Stimulated activated CD4-positive, alpha-beta T cell treated with anti-CD3 and anti-CD28 coated beads, TNF-alpha, amount 100 ng/mL, for 4 hours (primary cell): ENCODE measurements around the gene DNTTIP2.
"Not testable (repeated sequence)": the region's sequence is repeated elsewhere in the genome, so short reads cannot be mapped to it uniquely, and the experiment has no call there.

Experiments
- DNase-seq, 3 experiments: peaks; one replicate each; pipeline ENCODE4 v3.0.0-alpha.2; 2020; ENCODE audit warnings: low read depth in 3 of 3

DNTTIP2 gene

GRCh38 chr1:93878889-93879586, at the start of gene DNTTIP2:
DNTTIP2 (minus strand) TSS chr1:93879206; CDS start chr1:93879148, 58 bp downstream.
- peak; percentile 69 to 78 (median 74) for DNase-seq

- no peak for DNase-seq
These were observed 46.2 kb upstream of the DNTTIP2 start for GRCh38 chr1:93925206-93925605.

GRCh38 chr1:93919780-93920179, 40.8 kb upstream of the DNTTIP2 start:
- DNase-seq, result no peak

GRCh38 chr1:93917302-93917701, 38.3 kb upstream of the DNTTIP2 start:
- no peak for DNase-seq

- DNase-seq, result not testable (repeated sequence)
These were observed 31.9 kb upstream of the DNTTIP2 start for GRCh38 chr1:93910880-93911279.

- DNase-seq, result no peak
These were observed 31.3 kb upstream of the DNTTIP2 start for GRCh38 chr1:93910305-93910704.

GRCh38 chr1:93909146-93910050, 30.4 kb upstream of the DNTTIP2 start, which contains the start of gene GCLM:
GCLM (minus strand) TSS chr1:93909430; CDS start chr1:93909163, 267 bp downstream.
- peak; percentile 88 to 94 (median 88) for DNase-seq

GRCh38 chr1:93908394-93909145, 29.6 kb upstream of the DNTTIP2 start:
- DNase-seq, result peak; percentile 10 to 47 (median 26)

GRCh38 chr1:93907718-93908117, 28.7 kb upstream of the DNTTIP2 start:
- no peak for DNase-seq

- no peak for DNase-seq
These were observed 27.5 kb upstream of the DNTTIP2 start for GRCh38 chr1:93906480-93906879.

GRCh38 chr1:93905734-93906133, 26.7 kb upstream of the DNTTIP2 start:
- no peak for DNase-seq

GRCh38 chr1:93905051-93905450, 26.0 kb upstream of the DNTTIP2 start:
- no peak for DNase-seq

- DNase-seq, result no peak
These were observed 25.2 kb upstream of the DNTTIP2 start for GRCh38 chr1:93904228-93904627.

GRCh38 chr1:93900723-93901504, 21.9 kb upstream of the DNTTIP2 start:
- DNase-seq, result no peak

GRCh38 chr1:93899543-93900207, 20.7 kb upstream of the DNTTIP2 start:
- no peak for DNase-seq

GRCh38 chr1:93888900-93889299, 9.9 kb upstream of the DNTTIP2 start:
- no peak for DNase-seq

GRCh38 chr1:93882269-93882668, 3.3 kb upstream of the DNTTIP2 start:
- no peak for DNase-seq

- DNase-seq, result no peak
These were observed 1.7 kb upstream of the DNTTIP2 start for GRCh38 chr1:93880731-93881130.

- DNase-seq, result peak; percentile 35 to 48 (median 42)
These were observed 511 bp downstream of the DNTTIP2 start for GRCh38 chr1:93878501-93878888.

- DNase-seq, result no peak
These were observed 1.5 kb downstream of the DNTTIP2 start for GRCh38 chr1:93877529-93877928.

GRCh38 chr1:93876244-93876643, 2.8 kb downstream of the DNTTIP2 start:
- no peak for DNase-seq
